Adipose tissue (tissue), 3 donors: ENCODE measurements around the gene ZBTB46. TPM values are rescaled to one million over a fixed set of nuclear protein-coding genes. Genes with fewer than 3 reads are reported as not detected.
"Not testable (repeated sequence)": the region's sequence is repeated elsewhere in the genome, so short reads cannot be mapped to it uniquely, and the experiment has no call there.

Experiments
- H3K27ac ChIP-seq: one replicate; pipeline ENCODE4 v1.5.1; 2013; ENCODE audit warnings: low read depth, low read length
- WGBS, 3 donors: extraction: QIAGEN DNeasy Blood & Tissue Kit; methylation state at CpG; one replicate each; pipeline ENCODE4 v1.1.7; 2013; 5-methylcytosine and 5-hydroxymethylcytosine counted together
- polyA plus RNA-seq, 3 donors: library from polyadenylated mRNA; stranded (reverse); fragments of 200-250 nt; gene quantifications; one replicate each; pipeline ENCODE4 v1.2.3, GENCODE V29; 2013
- donor health status: healthy with polysubstance abuse.
- donor health status: Bipolar disorder and iron deficiency.
- donor health status: healthy.

ZBTB46 gene
- polyA plus RNA-seq, 3 donors, result 1.8 to 8.2 (median 6.1) TPM

- no peak overlapping the region for H3K27ac ChIP-seq
- 59 to 75% (median 64%) methylated on average over 16 to 17 of the region's 17 CpGs for WGBS, 3 donors
These were observed 29.4 kb upstream of the ZBTB46 start for GRCh38 chr20:63860325-63861051.

- 38 to 47% (median 42%) methylated on average over 7 of the region's 7 CpGs for WGBS, 3 donors
These were observed 28.2 kb upstream of the ZBTB46 start for GRCh38 chr20:63859166-63859699.

GRCh38 chr20:63858393-63859165 lies 27.5 kb upstream of the ZBTB46 start:
- 5 to 7% (median 6%) methylated on average over 12 of the region's 12 CpGs for WGBS, 3 donors
- no peak overlapping the region for H3K27ac ChIP-seq

More at GRCh38 chr20:63859166-63859699, 28.2 kb upstream of the ZBTB46 start:
- H3K27ac ChIP-seq, result no peak overlapping the region

- 17 to 24% (median 18%) methylated on average over 14 of the region's 14 CpGs for whole genome bisulfite sequencing, 3 donors
- no peak overlapping the region for H3K27ac ChIP-seq
These were observed 26.8 kb upstream of the ZBTB46 start for GRCh38 chr20:63857764-63858392.

- no peak overlapping the region for H3K27ac ChIP-seq
- WGBS, 3 donors, result 38 to 85% (median 72%) methylated on average over 21 to 22 of the region's 22 CpGs
These were observed 25.0 kb upstream of the ZBTB46 start for GRCh38 chr20:63856098-63856511.

GRCh38 chr20:63855363-63856097 lies 24.5 kb upstream of the ZBTB46 start:
- 13 to 53% (median 39%) methylated on average over 25 to 36 of the region's 36 CpGs for WGBS, 3 donors
- no peak overlapping the region for H3K27ac ChIP-seq

- WGBS, 3 donors, result 2 to 15% (median 7%) methylated on average over 22 to 26 of the region's 26 CpGs
- H3K27ac ChIP-seq, result no peak overlapping the region
These were observed 23.8 kb upstream of the ZBTB46 start for GRCh38 chr20:63854766-63855362.

GRCh38 chr20:63854069-63854765 lies 23.2 kb upstream of the ZBTB46 start:
- WGBS, 3 donors, result 6 to 32% (median 14%) methylated on average over 10 to 17 of the region's 17 CpGs
- no peak overlapping the region for H3K27ac ChIP-seq

GRCh38 chr20:63853733-63854068 lies 22.6 kb upstream of the ZBTB46 start:
- 58 to 91% (median 59%) methylated on average over 4 of the region's 4 CpGs for WGBS, 3 donors
- H3K27ac ChIP-seq, result not testable (repeated sequence)

- WGBS, 3 donors, result 87% methylated on average over 14 of the region's 14 CpGs
- not testable (repeated sequence) for H3K27ac ChIP-seq
These were observed 20.5 kb upstream of the ZBTB46 start for GRCh38 chr20:63851548-63851943.

- no peak overlapping the region for H3K27ac ChIP-seq
These were observed 19.9 kb upstream of the ZBTB46 start for GRCh38 chr20:63850689-63851547.

GRCh38 chr20:63848003-63848911 lies 17.2 kb upstream of the ZBTB46 start:
- 54 to 64% (median 56%) methylated on average over 27 to 28 of the region's 28 CpGs for WGBS, 3 donors

More at GRCh38 chr20:63850689-63851547, 19.9 kb upstream of the ZBTB46 start:
- 71 to 77% (median 71%) methylated on average over 27 of the region's 27 CpGs for WGBS, 3 donors

GRCh38 chr20:63847237-63848002 lies 16.4 kb upstream of the ZBTB46 start:
- H3K27ac ChIP-seq, result no peak overlapping the region
- 16 to 30% (median 18%) methylated on average over 15 to 16 of the region's 16 CpGs for WGBS, 3 donors

More at GRCh38 chr20:63848003-63848911, 17.2 kb upstream of the ZBTB46 start:
- no peak overlapping the region for H3K27ac ChIP-seq

- H3K27ac ChIP-seq, result no peak overlapping the region
- WGBS, 3 donors, result 41 to 78% (median 42%) methylated on average over 2 to 3 of the region's 3 CpGs
These were observed 15.8 kb upstream of the ZBTB46 start for GRCh38 chr20:63846888-63847236.
